H1 (cell line): ENCODE results near the gene C2orf42. TPM values are rescaled to one million over a fixed set of nuclear protein-coding genes. Genes with fewer than 3 reads are reported as not detected.

Experiments used
- BCL11A ChIP-seq, 2 experiments: IDR thresholded peaks; one replicate each; pipeline ENCODE4 v1.6.1; 2011; ENCODE audit warnings: low read depth in 2 of 2, low read length in 2 of 2, mild to moderate bottlenecking in 2 of 2
- HDAC2 ChIP-seq, 2 experiments: fragments of 300-600 bp in 1 of 2; sonication (generic) in 1 of 2; IDR thresholded peaks; 2 replicates each; pipeline ENCODE4 v1.6.1; 2011 to 2012; ENCODE audit warnings: low read depth in 2 of 2, low read length in 2 of 2, mild to moderate bottlenecking in 2 of 2, moderate library complexity in 2 of 2, borderline replicate concordance in 1 of 2, inconsistent platforms in 1 of 2
- KDM4A ChIP-seq: IDR thresholded peaks from one replicate; pipeline ENCODE4 v1.7.1; 2012; ENCODE audit warnings: low read depth, mild to moderate bottlenecking, moderate library complexity, low read length, inconsistent platforms; ENCODE audit not compliant: severe bottlenecking
- PHF8 ChIP-seq: fragments of 200-600 bp; sonication (generic); conservative IDR thresholded peaks from 2 replicates; pipeline ENCODE4 v1.7.1; 2012; ENCODE audit warnings: low read depth, mild to moderate bottlenecking, inconsistent platforms, low read length, moderate library complexity
- POLR2AphosphoS5 ChIP-seq: IDR thresholded peaks from 2 replicates; pipeline ENCODE4 v1.6.1; 2011; ENCODE audit warnings: low read depth, low read length
- RXRA ChIP-seq: IDR thresholded peaks from 2 replicates; pipeline ENCODE4 v1.6.1; 2011; ENCODE audit warnings: low read depth, mild to moderate bottlenecking, low read length, moderate library complexity; ENCODE audit not compliant: insufficient read depth
- SAP30 ChIP-seq: fragments of 300-600 bp; sonication (generic); IDR thresholded peaks from 2 replicates; pipeline ENCODE4 v1.7.1; 2012; ENCODE audit warnings: low read length, moderate library complexity, mild to moderate bottlenecking, inconsistent platforms; ENCODE audit not compliant: insufficient read depth, insufficient replicate concordance
- SIRT6 ChIP-seq: IDR thresholded peaks from one replicate; pipeline ENCODE4 v1.7.1; 2012; ENCODE audit warnings: low read length, inconsistent platforms
- USF2 ChIP-seq: IDR thresholded peaks from 2 replicates; pipeline ENCODE4 v1.6.1; 2011; ENCODE audit warnings: low read length, improper control_type of control experiment
- polyA plus RNA-seq, 7 experiments: library from polyadenylated mRNA; depleted of rRNA in 3 of 7; stranded (reverse) in 5 of 7; unstranded in 2 of 7; fragments of >200 nt in 5 of 7; fragments of 200-250 nt in 2 of 7; gene quantifications; 1 replicate in 5 of 7; 2 replicates in 1 of 7; 4 replicates in 1 of 7; pipeline versions ENCODE4 v1.2.1 to v1.2.3, GENCODE V29; 2011 to 2013; ENCODE audit warnings: missing spikeins in 2 of 7, mixed read lengths in 2 of 7
- total RNA-seq: library from RNA; stranded (reverse); fragmentation: NEBNext Ultra II Directional; extraction: Animal tissue kit (Norgen Biotek cat#: 25700); gene quantifications from 2 replicates; pipeline ENCODE4 v1.2.1, GENCODE V29; 2021

Gene C2orf42
- total and polyA plus RNA-seq, 2 of the 8 experiments (the other 6 are each of a cell fraction or from before 2014, with no cell fraction given): 3.9 to 10.7 TPM

- TF ChIP-seq RXRA (no peak), USF2 (peak; percentile 29; the same call in 1 of the 2 replicates), PHF8 (peak; percentile 62), POLR2AphosphoS5 (peak; percentile 72), SAP30 (no peak), BCL11A (IDR thresholded peaks at IDR 0.05; ENCODE audit: low read depth in 2 of 2, low read length in 2 of 2) (no peak), HDAC2 (IDR thresholded peaks at IDR 0.05; ENCODE audit: borderline replicate concordance in 1 of 2, low read depth in 2 of 2, low read length in 2 of 2) (0 out of 4 replicates have a peak, but pooled peaks of 1 of the 2 experiments have one; percentile 12), SIRT6 (peak; percentile 30), KDM4A (no peak)
These were observed 48.8 kb downstream of the C2orf42 start (continued) for GRCh38 chr2:70141902-70142589.
